Activated naive CD4-positive, alpha-beta T cell treated with anti-CD3 and anti-CD28 coated beads for 36 hours (primary cell): ENCODE data around the gene EDEM3. TPM values are rescaled to one million over a fixed set of nuclear protein-coding genes. Genes with fewer than 3 reads are reported as not detected.
"Not testable (repeated sequence)": the region's sequence is repeated elsewhere in the genome, so short reads cannot be mapped to it uniquely, and the experiment has no call there.

Experiments
- CTCF ChIA-PET: fragments of 350-600 bp; sonication (Branson Sonifier 250); formaldehyde crosslinking; loops from one replicate; lab custom pipeline; 2021; ENCODE audit warnings: antibody characterized with exemption; lab: Charles Lee
- DNase-seq: peaks from one replicate; pipeline ENCODE4 v3.0.0-alpha.2; 2020
- H3K27ac Mint-ChIP-seq: one replicate; pipeline ENCODE4 v1.8.0; 2021; ENCODE audit warnings: mild to moderate bottlenecking, mixed read lengths
- H3K27me3 Mint-ChIP-seq: one replicate; pipeline ENCODE4 v1.8.0; 2021; ENCODE audit warnings: low read depth, mixed read lengths
- H3K36me3 Mint-ChIP-seq: one replicate; pipeline ENCODE4 v1.8.0; 2021; ENCODE audit warnings: low read depth, mixed read lengths
- H3K4me1 Mint-ChIP-seq: one replicate; pipeline ENCODE4 v1.8.0; 2021; ENCODE audit warnings: low read depth, mixed read lengths
- H3K4me3 Mint-ChIP-seq: one replicate; pipeline ENCODE4 v1.8.0; 2021; ENCODE audit warnings: mild to moderate bottlenecking, moderate library complexity, mixed read lengths
- H3K9me3 Mint-ChIP-seq: one replicate; pipeline ENCODE4 v1.8.0; 2021; ENCODE audit warnings: mixed read lengths
- intact Hi-C: fragments of 100-400 bp; cut with micrococcal nuclease; formaldehyde crosslinking; loops from one replicate; pipeline ENCODE4 v1.15.1; 2023
- total RNA-seq, 2 experiments: library from RNA; stranded (reverse); gene quantifications; one replicate each; pipeline ENCODE4 v1.2.3, GENCODE V29; 2021

The EDEM3 gene
- total RNA-seq, 2 experiments from 2014 or later, result 9.9 to 10.5 TPM

DNA sequence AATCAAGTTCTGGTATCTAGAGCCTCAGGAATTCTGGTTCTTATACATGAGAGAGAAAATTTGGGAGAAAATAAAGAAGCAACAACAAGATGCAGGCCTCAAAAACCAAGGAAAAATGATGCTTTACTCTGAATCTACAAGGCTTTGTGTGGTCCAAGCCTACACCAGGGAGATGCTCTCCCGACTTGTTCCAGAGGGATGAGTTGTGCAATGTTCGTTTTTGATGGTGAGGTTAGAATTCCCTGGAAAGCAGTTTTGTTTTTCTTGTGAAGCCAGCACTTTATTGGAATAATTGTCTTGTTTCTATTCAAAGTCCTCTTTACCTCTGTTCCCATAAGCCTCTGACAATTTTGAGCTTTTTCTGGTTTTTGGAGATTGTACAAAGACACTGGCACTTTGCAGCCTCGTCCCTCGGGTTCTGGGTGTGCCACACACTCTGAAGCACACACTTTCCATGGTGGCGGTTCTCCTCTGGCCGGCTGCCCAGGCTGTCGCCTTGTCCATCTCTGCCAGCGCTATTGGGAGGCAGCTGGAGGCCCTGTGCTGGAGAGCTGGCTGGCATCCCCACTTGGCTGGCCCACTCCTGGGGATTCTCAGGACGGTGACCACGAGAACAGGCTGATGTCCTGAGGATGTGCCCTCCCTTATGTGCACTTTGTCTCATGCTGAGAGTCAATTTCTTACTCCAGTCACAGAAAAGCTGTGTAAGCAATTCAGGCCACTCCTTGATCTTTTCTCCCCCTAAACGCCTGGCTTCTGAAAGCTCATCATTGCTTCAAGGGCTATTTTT is 70.2 kb downstream of the EDEM3 start:
- intact Hi-C loops, result no loop called here
- Mint-ChIP-seq H3K27ac (no peak overlapping the region), H3K36me3 (no peaks in the 10 kb centered on the region), H3K27me3 (no peaks in the 10 kb centered on the region), H3K4me3 (no peak overlapping the region), H3K4me1 (no peaks in the 10 kb centered on the region), H3K9me3 (peaks cover 14% of the 10 kb centered on the region)
- CTCF ChIA-PET, result interaction anchor here (0.6 kb wide), 1 partner anchor 15 kb away, joined by 3 read pairs; no protein-coding TSS in a partner anchor
- no peak for DNase-seq

DNA sequence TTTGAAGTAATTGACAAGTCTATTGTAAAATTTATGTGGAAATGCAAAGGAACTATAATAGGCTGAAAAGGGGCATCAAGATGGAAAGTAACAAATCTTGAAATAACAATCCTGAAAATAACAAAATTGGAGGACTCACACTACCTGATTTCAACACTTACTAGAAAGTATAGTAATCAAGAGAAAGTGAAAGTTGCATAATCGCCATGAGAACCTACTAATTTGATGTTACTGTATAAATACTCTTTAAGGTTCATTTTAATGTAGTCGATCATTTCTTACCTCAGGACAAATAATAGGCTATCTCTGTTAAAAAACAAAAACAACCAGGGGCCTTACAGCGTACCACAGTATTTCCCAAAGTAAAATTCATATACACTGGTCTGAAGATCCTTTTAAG is 71.7 kb downstream of the EDEM3 start:
- no peaks in the 10 kb centered on the region for H3K4me1 Mint-ChIP-seq
- CTCF ChIA-PET, result no interaction called here
- H3K4me3 Mint-ChIP-seq, result no peak overlapping the region
- no peaks in the 10 kb centered on the region for H3K36me3 Mint-ChIP-seq
- H3K27me3 Mint-ChIP-seq, result no peaks in the 10 kb centered on the region
- intact Hi-C loops, result no loop called here
- H3K9me3 Mint-ChIP-seq, result peaks cover 14% of the 10 kb centered on the region
- H3K27ac Mint-ChIP-seq, result no peak overlapping the region
- DNase-seq, result no peak

DNA sequence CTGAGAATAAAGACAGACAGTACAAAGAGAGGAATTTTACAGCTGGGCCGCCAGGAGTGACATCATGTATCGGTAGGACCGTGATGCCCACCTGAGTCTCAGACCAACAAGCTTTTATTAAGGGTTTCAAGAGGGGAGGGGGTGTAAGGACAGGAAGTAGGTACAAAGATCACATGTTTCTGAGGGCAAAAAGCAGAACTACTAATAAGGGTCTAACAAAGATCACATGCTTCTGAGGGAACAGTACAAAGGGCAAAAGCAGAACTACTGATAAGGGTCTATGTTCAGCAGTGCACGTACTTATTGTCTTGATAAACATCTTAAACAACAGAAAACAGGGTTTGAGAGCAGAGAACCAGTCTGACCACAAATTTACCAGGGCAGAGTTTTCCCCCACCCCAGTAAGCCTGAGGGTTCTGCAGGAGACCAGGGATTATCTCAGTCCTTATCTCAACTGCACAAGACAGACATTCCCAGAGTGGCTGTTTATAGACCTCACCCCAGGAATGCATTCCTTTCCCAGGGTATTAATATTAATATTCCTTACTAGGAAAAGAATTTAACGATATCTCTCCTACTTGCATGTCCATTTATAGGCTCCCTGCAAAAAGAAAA is 73.9 kb downstream of the EDEM3 start:
- intact Hi-C loops, H3K36me3 Mint-ChIP-seq, H3K4me3 Mint-ChIP-seq, H3K27ac Mint-ChIP-seq, H3K27me3 Mint-ChIP-seq, H3K4me1 Mint-ChIP-seq, CTCF ChIA-PET, DNase-seq: not testable (repeated sequence)
- peaks cover 14% of the 10 kb centered on the region for H3K9me3 Mint-ChIP-seq

DNA sequence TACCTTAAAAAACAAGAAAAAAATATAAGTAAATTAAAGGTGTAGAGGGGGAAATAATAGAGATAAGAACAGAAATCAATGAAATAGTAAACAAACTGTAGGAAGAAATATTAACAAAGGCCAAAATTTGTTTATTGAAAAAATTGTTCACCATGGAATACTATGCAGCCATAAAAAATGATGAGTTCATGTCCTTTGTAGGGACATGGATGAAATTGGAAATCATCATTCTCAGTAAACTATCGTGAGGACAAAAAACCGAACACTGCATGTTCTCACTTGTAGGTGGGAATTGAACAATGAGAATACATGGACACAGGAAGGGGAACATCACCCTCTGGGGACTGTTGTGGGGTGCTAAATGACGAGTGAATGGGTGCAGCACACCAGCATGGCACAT is 75.2 kb downstream of the EDEM3 start:
- H3K4me3 Mint-ChIP-seq, DNase-seq, H3K27me3 Mint-ChIP-seq, intact Hi-C loops, H3K36me3 Mint-ChIP-seq, CTCF ChIA-PET, H3K4me1 Mint-ChIP-seq, H3K27ac Mint-ChIP-seq: not testable (repeated sequence)
- H3K9me3 Mint-ChIP-seq, result peaks cover 14% of the 10 kb centered on the region

DNA sequence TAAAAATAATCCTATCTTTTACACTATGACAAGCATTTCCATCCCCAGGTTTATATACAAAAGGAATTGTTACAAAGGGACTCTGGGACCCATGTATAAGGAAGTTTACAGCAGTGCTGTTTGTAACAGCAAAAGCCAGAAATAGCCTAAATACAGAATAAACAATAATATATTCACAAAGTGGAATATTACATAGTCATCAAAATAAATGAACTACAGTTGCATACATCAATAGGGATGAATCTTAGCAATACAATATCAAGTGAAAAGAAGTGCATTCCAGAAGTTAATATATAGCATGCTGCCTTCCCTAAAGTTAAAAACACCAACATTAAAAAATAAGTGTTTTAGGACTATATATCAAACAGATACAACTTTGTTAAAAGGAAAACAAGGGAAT is 77.3 kb downstream of the EDEM3 start:
- Mint-ChIP-seq H3K4me1 (no peaks in the 10 kb centered on the region), H3K9me3 (peaks cover 14% of the 10 kb centered on the region), H3K4me3 (no peak overlapping the region), H3K27me3 (peaks cover 16% of the 10 kb centered on the region), H3K27ac (no peak overlapping the region), H3K36me3 (no peaks in the 10 kb centered on the region)
- CTCF ChIA-PET, result interaction anchor here (0.7 to 2.1 kb wide), 2 partner anchors 13 to 16 kb away, joined by 4 to 7 read pairs; no protein-coding TSS in a partner anchor
- DNase-seq, result no peak
- intact Hi-C loops, result no loop called here

DNA sequence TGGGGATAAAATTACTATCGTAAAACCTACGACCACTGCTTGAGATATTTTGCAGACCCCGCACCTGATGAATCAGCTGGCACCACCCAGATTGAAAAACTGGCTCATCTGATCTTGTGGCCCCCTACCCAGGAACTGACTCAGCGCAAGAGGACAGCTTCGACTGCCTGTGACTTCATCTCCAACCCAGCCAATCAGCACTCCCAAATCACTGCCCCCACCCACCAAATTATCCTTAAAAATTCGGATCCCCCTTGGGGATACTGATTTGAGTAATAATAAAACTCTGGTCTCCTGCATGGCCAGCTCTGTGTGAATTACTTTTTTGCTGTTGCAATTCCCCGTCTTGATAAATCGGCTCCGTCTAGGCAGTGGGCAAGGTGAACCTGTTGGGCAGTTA is 81.4 kb downstream of the EDEM3 start:
- H3K9me3 Mint-ChIP-seq, result no peaks in the 10 kb centered on the region

DNA sequence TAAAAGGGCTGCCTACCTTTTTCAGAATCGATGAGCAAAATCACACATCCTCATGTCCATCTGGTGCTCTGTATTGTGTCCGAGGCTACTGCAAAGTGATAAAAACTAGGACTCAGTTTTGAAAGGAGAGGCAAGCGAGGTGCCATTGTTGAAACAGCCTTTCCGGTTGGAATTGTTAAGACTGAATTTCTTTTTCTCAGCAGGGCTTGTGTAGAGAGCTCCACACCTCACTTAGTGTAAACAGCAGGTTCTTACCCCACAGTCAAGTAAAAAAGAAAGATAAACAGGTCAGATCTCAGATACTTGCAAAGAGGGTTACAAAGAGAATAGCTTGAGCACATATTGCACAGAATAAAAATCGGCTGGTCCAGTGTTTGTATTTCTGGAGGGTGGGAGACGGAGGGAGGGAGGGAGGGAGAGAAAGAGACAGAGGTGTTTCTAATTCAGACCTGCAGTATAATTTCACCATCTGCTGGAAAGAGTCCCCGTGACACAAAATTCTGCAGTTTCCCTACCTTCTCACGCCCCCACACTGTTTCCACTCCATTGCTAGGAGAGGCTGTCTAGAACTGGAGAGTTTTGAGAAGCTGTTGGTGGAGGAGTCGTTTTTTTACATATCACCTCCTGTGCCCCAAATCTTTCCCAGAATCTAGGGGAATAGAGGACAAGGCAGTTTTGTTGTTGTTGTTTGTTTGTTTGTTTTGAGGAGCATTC is 82.5 kb downstream of the EDEM3 start:
- CTCF ChIA-PET, result no interaction called here
- Mint-ChIP-seq H3K4me1 (no peaks in the 10 kb centered on the region), H3K9me3 (no peaks in the 10 kb centered on the region), H3K27me3 (peaks cover 22% of the 10 kb centered on the region), H3K36me3 (no peaks in the 10 kb centered on the region), H3K27ac (no peak overlapping the region), H3K4me3 (no peak overlapping the region)
- DNase-seq, result no peak
- intact Hi-C loops, result no loop called here

More for the DNA sequence above, 81.4 kb downstream of the EDEM3 start:
- no peak overlapping the region for H3K4me3 Mint-ChIP-seq
- H3K27ac Mint-ChIP-seq, result no peak overlapping the region
- no peaks in the 10 kb centered on the region for H3K4me1 Mint-ChIP-seq
- peaks cover 22% of the 10 kb centered on the region for H3K27me3 Mint-ChIP-seq
- CTCF ChIA-PET, result interaction anchor here (1.1 kb wide), 1 partner anchor 10 kb away, joined by 3 read pairs; no protein-coding TSS in a partner anchor
- intact Hi-C loops, result no loop called here
- H3K36me3 Mint-ChIP-seq, result no peaks in the 10 kb centered on the region
- DNase-seq, result no peak

DNA sequence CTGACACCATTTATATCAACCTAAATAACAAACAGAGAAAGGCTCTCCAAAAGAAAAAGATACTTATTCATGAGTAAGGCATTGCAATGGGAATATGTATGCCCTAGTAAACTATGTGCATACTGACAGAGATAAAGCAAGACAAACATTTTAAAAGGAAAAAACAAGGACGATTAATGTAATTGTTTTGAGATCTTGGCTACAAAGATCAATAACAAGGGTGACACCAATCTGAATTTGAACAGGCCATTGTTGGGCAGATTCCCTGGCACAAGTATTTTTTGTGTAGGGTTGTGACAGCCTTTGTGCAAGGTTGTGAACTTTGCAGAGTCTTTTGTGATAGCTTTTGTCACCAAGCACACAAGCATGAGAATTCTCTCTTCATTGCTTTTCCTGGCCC is 85.3 kb downstream of the EDEM3 start:
- H3K9me3 Mint-ChIP-seq, result no peaks in the 10 kb centered on the region

DNA sequence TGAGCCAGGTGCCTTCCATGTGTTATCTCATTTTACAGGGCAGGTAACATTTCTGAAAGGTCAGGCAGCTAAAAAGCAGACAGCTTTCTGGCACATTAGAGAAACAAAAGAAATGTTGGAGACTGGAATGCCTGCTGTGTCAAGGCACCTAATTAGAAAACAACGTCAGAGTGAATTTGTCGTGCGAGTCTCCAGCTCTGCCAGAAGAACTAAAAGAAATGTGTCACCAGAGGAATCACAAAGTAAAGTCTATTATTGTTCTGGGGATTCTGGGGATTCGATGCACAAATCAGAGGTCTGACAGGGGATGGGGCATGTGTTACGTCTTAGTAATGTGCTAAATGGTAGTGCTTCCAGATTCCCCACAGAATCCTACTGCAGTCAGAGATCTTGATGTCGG is 89.3 kb downstream of the EDEM3 start:
- DNase-seq, result no peak
- no peaks in the 10 kb centered on the region for H3K9me3 Mint-ChIP-seq
- intact Hi-C loops, result no loop called here
- CTCF ChIA-PET, result interaction anchor here (1.9 kb wide), 1 partner anchor 12 kb away, joined by 7 read pairs; no protein-coding TSS in a partner anchor
- H3K27ac Mint-ChIP-seq, result no peak overlapping the region
- peaks cover 1% of the 10 kb centered on the region for H3K4me1 Mint-ChIP-seq
- peaks cover 20% of the 10 kb centered on the region for H3K27me3 Mint-ChIP-seq
- no peaks in the 10 kb centered on the region for H3K36me3 Mint-ChIP-seq
- H3K4me3 Mint-ChIP-seq, result no peak overlapping the region

More for the DNA sequence above, 85.3 kb downstream of the EDEM3 start:
- Mint-ChIP-seq H3K4me3 (no peak overlapping the region), H3K27ac (no peak overlapping the region), H3K36me3 (no peaks in the 10 kb centered on the region), H3K4me1 (no peaks in the 10 kb centered on the region), H3K27me3 (peaks cover 32% of the 10 kb centered on the region)
- intact Hi-C loops, result no loop called here
- CTCF ChIA-PET, result interaction anchor here (0.6 to 0.7 kb wide), 2 partner anchors 15 to 313 kb away, joined by 3 read pairs; no protein-coding TSS in a partner anchor
- DNase-seq, result no peak

DNA sequence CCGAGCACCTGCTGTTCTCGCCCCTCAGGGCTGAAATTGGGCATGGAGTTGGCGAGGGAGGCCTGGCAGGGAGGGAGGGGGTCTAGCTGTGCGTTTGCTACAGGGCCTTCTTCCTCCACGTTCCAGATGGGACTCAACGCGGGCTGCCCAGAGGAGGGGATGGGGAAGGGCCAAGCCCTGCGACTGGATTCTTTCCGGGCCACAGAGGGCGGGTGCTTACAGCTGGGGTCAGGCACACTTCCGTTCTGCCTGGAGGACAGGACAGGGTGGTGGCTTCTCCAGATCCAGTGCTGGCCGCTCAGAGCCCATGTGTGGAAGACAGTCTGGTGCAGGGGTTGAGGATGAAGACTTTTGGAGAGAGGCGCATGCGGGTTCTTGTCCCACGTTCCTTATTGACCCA is 90.0 kb downstream of the EDEM3 start:
- Mint-ChIP-seq H3K4me3 (no peak overlapping the region), H3K9me3 (no peaks in the 10 kb centered on the region), H3K27ac (no peak overlapping the region), H3K4me1 (peaks cover 1% of the 10 kb centered on the region), H3K27me3 (peaks cover 20% of the 10 kb centered on the region), H3K36me3 (no peaks in the 10 kb centered on the region)
- CTCF ChIA-PET, result interaction anchor here (0.6 to 1.9 kb wide), 7 partner anchors 13 to 317 kb away, joined by 3 to 7 read pairs (median 3); no protein-coding TSS in a partner anchor
- DNase-seq, result no peak
- intact Hi-C loops, result loop anchor here (1.0 to 5.0 kb wide), 2 partner anchors 422 to 589 kb away; no protein-coding TSS in a partner anchor

DNA sequence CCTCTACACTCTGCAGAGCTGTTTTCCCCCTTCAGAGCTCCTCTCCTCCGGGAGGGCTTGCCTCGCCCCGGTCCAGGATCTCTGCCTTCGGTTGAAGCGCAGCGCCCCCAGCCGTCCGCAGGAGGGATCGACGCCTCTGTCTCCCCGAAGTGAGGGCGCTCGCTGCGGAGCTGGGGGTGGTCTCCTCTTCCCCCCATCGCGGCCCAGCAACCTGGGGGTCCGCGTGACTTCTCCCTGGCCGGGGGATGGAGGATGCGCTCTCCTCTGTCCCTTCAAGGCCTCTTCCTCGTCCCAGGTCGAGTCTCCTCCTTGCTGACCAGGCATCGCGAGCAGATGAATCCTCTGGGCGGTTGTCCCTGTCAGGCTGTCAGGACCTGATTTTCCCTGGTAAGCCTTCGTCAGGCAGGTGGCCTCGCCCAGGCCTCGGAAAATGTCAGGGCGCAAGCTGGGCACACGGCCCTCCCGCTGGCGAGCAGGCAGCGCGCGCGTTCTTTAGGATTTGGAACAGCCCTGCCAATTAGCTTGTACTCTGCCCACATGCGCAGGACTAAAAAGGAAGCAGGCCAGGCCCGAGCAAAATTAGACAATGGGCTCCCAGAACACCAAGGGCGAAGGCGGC is 90.5 kb downstream of the EDEM3 start:
- Mint-ChIP-seq H3K36me3 (no peaks in the 10 kb centered on the region), H3K4me1 (peaks cover 1% of the 10 kb centered on the region), H3K4me3 (no peak overlapping the region), H3K27me3 (peaks cover 20% of the 10 kb centered on the region), H3K9me3 (no peaks in the 10 kb centered on the region), H3K27ac (no peak overlapping the region)
- intact Hi-C loops, result loop anchor here (1.0 to 5.0 kb wide), 2 partner anchors 422 to 589 kb away; no protein-coding TSS in a partner anchor
- CTCF ChIA-PET, result interaction anchor here (0.5 to 1.9 kb wide), 16 partner anchors 9 to 500 kb away, joined by 3 to 7 read pairs (median 3); no protein-coding TSS in a partner anchor
- peak; percentile 61 for DNase-seq
